ENCODE measurements around the gene EYS.

Gene EYS

DNA sequence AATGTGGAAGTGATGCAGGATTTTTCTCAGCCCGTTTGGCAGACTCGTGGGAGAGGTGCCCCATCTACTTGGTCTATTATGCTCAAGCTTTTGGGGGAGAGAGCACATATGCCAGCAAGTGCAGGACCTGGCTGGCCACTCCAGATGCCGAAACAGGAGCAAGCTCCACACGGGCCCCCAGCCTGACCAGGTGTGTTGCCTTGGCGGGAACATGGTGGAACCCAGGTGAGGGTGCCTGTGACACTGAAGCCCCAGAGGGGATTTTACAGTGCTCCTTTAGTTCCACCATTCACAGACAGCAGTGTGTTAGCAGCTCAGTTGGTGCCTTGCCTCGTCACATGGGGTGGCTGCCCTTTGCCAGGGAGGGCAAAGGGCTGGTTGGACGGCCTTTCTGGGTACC is 798.9 kb downstream of the EYS start:
- DNase-seq (ENCODE audit: low spot score) = no peak
- Histone ChIP-seq H3K27ac (no peak overlapping the region), H3K4me3 (no peak overlapping the region)
- TF ChIP-seq, protein P1, sequence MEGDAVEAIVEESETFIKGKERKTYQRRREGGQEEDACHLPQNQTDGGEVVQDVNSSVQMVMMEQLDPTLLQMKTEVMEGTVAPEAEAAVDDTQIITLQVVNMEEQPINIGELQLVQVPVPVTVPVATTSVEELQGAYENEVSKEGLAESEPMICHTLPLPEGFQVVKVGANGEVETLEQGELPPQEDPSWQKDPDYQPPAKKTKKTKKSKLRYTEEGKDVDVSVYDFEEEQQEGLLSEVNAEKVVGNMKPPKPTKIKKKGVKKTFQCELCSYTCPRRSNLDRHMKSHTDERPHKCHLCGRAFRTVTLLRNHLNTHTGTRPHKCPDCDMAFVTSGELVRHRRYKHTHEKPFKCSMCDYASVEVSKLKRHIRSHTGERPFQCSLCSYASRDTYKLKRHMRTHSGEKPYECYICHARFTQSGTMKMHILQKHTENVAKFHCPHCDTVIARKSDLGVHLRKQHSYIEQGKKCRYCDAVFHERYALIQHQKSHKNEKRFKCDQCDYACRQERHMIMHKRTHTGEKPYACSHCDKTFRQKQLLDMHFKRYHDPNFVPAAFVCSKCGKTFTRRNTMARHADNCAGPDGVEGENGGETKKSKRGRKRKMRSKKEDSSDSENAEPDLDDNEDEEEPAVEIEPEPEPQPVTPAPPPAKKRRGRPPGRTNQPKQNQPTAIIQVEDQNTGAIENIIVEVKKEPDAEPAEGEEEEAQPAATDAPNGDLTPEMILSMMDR (IDR thresholded peaks at IDR 0.05) = no peak

DNA sequence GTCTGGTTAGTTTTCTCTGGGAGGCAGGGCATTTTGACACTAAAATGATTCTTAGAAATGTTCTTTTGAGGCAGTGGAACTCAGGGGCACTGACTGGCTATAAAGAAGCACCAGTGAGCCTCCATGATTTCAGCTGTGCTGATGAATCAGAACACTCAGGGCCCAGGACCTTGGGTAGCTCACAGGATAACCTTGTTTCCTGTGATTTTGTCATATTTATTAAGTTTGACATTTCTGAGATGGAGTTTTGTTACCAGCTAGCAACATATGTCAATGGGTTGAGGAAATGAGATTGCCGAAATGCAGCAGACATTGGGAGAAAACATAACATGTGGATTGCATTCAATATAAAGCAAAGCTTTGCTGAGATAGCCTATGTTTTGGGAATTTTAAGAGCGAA is 802.4 kb downstream of the EYS start:
- no peak for DNase-seq (ENCODE audit: low spot score)

DNA sequence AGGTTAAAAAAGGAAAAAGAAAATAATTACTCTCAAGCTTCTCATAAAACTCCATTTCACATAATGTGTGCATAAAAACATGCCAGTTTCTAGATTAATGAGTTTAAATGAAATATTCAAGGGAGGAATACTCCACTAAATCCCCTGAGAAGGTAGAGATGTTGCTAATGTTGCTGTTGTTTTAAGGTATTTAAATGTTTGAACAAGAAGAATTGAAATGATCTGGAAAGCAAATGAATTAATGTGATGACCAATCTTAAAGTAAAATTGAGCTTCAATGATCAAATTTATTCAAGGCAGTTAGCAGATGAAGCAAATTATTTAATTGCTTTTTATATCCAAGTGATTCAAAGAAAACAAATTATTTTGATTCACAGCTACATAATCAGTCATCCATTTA is 804.4 kb downstream of the EYS start:
- no peak overlapping the region for H3K4me3 ChIP-seq
- no peak overlapping the region for H3K27ac ChIP-seq
- no peak for DNase-seq (ENCODE audit: low spot score)
- TF ChIP-seq, protein P1 (IDR thresholded peaks at IDR 0.05) = no peak

More for the DNA sequence above, 802.4 kb downstream of the EYS start:
- Histone ChIP-seq H3K27ac (no peak overlapping the region), H3K4me3 (no peak overlapping the region)
- TF ChIP-seq, protein P1 (IDR thresholded peaks at IDR 0.05) = no peak

DNA sequence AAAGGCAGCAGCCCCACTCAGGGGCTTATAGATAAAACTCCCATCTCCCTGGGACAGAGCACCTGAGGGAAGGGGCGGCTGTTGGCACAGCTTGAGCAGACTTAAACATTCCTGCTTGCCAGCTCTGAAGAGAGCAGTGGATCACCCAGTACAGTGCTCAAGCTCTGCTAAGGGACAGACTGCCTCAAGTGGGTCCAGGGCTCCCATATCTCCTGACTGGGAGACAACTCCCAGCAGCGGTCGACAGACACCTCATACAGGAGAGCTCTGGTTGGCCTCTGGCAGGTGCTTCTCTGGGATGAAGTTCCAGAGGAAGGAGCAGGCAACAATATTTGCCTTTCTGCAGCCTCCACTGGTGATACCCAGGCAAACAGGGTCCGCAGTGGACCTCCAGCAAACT is 810.1 kb downstream of the EYS start:
- Histone ChIP-seq H3K27ac (no peak overlapping the region), H3K4me3 (no peak overlapping the region)
- DNase-seq (ENCODE audit: low spot score) = no peak
- TF ChIP-seq, protein P1 (IDR thresholded peaks at IDR 0.05) = no peak

DNA sequence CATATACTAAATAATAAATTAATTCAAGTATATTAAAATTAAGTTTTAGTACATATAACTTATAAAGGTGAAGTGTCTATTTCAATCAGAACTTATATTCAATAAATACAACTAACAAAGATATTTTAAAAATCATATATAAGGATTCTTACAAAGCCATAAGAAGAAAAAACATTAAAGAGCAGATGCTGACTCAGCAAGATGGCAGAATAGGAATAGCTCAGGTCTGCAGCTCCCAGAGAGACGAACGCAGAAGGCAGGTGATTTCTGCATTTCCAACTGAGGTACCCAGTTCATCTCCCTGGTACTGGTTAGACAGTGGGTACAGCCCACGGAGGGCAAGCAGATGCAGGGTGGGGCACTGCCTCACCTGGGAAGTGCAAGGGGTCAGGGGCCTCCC is 811.1 kb downstream of the EYS start:
- no peak for DNase-seq (ENCODE audit: low spot score)
- TF ChIP-seq, protein P1 (IDR thresholded peaks at IDR 0.05) = no peak
- H3K4me3 ChIP-seq = no peak overlapping the region
- no peak overlapping the region for H3K27ac ChIP-seq

DNA sequence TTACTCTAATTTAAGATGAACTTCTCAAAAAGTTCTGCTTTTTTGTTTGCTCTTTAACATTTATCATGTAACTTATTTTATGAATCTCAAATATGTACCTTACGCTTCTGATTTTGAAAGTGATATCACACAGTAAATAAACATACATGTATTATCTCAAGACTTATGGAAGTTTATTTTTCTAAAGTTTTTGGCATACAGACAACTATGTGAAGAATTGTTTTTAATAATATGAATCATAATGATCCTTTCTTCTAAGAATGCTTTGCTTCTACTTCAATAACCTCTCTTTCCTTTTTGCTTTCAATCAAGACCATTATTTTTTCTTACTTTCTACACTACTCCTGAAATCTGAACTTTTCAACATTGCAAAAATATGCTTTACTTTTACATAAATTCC is 816.4 kb downstream of the EYS start:
- H3K27ac ChIP-seq = no peak overlapping the region
- TF ChIP-seq, protein P1 (IDR thresholded peaks at IDR 0.05) = no peak
- DNase-seq (ENCODE audit: low spot score) = no peak

DNA sequence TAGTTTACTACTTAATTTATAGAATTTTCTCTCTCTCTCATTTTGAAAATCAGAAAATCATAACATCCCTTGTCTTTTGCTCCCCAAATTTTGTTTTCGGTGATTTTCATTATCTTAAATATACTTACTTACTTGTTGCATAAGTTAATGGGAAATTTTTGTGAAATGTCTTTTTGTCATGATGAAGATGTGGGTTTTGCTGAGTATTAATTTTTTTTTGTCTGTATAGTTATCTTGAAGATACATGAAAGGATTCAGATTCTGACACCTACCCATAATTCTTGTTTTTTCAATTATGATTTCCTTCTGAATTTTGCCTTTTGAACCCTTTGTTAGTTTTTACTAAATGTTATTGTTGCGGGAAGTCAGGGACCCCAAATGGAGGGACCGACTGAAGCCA is 817.9 kb downstream of the EYS start:
- Histone ChIP-seq H3K27ac (no peak overlapping the region), H3K4me3 (no peak overlapping the region)
- TF ChIP-seq, protein P1 (IDR thresholded peaks at IDR 0.05) = no peak
- DNase-seq (ENCODE audit: low spot score) = no peak

More for the DNA sequence above, 816.4 kb downstream of the EYS start:
- no peak overlapping the region for H3K4me3 ChIP-seq
